HG02571 (cell line): ENCODE measurements around the gene PCNX4.

Source experiments
- ATAC-seq: cut with Tn5 transposase; IDR thresholded peaks from one replicate; pipeline ENCODE4 v1.9.1; 2021; ENCODE audit warnings: mild to moderate bottlenecking, moderate library complexity; ENCODE audit not compliant: unreplicated experiment

The PCNX4 gene

DNA sequence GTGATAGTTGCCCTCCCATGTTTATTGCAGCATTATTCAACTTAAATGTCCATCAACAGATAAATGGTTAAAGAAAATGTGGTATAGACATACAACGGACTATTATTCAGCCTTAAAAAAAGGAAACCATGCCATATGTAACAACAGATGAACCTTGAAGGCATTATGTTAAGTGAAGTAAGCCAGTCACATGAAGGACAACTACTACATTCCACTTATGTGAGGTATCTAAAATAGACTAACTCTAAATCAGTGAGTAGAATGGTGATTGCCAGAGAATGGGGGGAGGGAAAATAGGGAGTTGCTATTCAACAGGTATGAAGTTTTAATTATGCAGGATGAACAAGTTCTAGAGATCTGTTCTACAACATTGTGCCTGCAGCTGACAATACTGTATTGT, 10.1 kb downstream of the PCNX4 start:
- ATAC-seq, result no peak

DNA sequence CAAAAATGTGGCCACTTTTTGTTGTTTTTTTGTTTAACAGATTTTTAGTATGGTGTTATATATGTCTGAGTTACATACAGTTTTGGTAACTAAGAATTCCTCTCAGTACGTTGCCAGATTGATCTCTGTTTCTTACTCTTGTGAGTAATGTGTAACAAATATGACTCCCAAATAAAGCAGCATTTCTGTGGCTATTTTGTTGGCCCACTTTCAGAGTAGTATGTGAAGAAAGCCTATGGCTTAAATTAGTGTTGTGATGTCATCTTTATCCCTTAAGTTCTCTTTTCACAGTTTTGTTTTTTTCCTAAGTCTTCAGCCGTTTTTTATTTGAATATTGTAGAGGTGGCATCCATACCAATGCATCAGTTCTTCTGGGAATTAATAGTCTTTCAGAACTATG, 10.7 kb downstream of the PCNX4 start:
- ATAC-seq, result no peak

DNA sequence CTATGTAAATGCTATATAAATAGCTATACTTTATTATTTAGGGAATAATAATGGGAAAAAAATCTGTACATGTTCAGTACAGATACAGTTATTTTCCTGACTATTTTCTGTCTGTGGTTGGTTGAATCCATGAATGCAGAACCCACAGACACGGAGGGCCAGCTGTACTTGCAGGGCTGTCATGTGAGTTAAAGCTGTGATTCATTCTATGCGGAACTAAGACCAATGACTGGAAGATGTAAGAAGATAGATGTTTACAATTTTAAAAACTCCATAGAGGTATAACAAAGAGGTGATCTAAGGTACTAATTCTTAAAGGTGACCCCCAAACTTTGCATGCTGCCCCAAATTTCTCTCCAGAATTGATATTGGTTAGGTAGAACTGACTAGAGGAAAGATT, 14.6 kb downstream of the PCNX4 start:
- no peak for ATAC-seq

DNA sequence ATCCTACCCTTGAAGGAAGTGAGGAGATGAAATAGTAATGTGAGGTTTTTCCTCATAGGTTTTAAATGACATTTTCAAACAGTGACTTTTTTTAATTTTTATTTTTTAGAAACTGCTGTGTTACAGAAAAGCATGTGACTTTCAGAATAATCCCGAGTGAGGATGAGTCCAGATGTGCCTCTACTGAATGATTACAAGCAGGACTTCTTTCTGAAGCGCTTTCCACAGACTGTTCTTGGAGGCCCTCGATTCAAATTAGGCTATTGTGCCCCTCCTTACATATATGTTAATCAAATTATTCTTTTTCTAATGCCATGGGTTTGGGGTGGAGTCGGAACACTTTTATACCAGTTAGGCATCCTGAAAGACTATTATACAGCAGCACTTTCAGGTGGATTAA, 15.8 kb downstream of the PCNX4 start:
- ATAC-seq, result no peak

DNA sequence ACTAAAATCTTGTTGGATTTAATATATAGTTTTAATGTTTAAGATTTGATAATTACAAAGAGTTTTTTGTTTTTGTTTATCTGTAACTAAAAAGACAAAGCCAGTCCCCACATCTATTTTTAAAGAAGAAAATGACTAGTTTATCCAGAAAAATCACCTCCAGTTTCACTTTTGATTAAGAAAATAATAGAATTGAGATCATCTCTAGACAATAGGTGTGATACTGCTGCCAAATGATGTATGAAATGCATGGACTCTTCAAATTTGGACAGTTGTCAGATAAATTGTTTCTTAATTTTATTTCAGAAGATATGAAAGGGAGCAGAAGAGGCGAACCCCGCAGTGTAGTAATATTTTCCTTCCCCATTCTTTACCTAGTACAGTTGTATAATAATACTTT, 20.0 kb downstream of the PCNX4 start:
- no peak for ATAC-seq

DNA sequence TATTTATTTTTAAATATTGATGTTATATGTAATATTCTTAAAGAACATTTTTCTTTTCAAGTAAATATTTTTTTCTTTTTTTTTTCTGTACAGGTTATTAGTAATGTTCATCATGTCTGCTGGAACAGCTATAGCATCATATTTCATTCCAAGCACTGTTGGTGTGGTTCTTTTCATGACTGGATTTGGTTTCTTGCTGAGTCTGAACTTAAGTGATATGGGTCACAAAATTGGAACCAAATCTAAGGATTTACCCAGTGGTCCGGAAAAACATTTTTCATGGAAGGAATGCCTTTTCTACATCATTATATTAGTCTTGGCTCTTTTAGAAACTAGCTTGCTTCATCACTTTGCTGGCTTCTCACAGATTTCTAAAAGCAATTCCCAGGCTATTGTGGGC, 23.2 kb downstream of the PCNX4 start:
- ATAC-seq, result no peak

DNA sequence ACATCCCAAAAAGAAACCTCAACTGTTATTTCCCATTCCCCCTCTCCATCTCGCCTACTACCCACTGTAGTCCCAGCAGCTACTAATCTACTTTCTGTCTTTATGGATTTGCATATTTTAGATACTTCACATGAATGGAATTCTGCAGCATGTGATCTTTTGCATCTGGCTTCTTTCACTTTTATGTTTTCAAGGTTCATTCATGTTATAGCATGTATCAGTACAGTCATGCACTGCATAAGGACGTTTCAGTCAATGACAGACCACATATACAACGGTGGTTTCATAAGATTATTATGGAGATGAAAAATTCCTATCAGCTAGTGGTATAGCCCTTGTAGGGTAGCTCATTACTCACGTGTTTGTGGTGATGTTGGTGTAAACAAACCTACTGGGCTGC, 24.5 kb downstream of the PCNX4 start:
- ATAC-seq, result no peak

DNA sequence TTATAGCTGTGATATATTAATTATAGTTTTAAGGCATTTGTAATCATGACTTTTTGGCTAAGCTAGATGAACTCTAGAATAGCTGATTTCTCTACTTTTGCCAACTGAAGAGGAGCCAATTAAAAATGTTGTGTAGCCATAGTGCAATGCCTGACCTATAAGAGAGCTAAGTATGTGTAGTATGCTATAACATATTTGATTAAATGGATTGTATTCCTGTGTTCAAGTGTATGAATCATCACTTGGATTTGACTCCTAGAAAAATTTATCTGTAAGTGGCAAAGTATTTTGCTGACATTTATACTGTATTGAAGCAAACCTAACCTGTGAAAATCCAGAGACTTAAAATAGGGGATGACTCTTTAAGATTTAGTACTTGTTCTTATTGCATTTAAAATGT, 34.2 kb downstream of the PCNX4 start:
- ATAC-seq, result no peak

DNA sequence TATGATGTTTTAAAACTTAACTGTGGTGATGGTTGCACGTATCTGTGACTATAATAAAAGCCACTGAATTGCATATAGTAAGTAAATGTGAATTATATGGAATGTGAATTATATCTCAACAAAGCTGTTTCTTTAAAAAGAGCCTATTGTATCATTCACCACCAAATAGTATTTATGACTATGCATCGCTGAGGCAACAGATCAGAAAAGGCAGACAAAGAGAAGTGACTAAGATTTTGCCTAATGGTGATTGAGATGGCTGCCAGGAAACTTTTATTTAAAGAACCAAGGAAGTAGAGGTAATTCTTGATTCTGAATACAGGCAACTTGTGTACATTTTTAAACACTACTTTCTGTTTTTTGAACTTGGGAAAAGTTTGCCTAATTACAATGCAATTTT, 41.8 kb downstream of the PCNX4 start:
- no peak for ATAC-seq

DNA sequence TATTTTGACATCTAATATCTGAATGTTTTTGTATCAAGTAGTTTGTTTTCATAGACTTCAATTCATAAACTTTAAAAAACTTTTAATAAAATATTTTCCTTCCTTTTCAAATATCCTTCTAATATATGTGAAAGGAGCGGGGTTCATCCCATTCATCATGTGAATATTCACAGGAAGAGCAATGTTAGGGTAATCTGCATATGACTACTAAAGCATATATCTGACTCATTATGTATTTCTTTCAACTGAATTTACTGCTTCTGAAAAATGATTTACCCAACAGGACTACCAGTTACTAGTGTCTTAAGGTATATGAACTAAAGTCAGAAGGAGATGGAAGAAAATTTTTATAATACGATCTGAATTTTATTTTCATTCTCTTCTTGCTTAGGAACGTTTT, 43.0 kb downstream of the PCNX4 start:
- ATAC-seq, result no peak

DNA sequence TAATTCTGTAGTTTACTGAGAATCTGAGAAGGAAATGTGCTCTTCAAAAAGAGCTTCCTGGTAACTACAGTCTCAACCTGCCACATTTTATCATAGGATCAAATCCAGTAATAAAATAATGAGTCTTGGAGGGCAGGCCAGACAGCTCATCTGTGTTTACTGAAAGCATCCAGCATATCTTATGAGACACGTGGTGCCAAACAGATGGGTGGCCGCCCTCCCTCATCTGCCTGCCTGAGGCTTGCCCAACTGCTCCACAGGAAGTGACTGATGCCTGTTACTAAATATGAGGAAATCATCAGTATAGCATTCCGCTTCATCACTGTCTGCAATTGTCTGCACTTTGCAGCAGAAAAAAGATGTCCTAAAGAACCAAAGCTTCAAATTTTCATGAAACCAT, 60.0 kb downstream of the PCNX4 start:
- ATAC-seq, result peak; percentile 72

DNA sequence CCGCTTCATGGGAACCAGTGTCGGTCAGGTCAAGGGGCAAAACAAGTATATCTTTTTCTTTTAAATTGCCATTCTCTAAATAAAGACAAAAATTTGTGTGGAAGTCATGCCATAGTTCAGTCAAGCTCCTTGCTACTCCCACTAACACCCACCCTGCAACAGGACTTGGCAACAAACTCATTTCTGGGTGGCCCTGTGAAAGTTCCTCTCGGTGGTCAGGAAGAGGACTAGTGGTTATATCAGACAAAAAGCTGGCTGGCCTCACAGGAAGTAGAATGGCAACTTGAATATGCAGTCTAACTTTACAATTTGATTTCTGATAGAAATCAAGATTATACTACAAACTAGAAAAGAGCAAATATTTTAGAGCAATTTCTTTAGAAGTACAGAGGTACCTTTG, 62.3 kb downstream of the PCNX4 start:
- no peak for ATAC-seq

DNA sequence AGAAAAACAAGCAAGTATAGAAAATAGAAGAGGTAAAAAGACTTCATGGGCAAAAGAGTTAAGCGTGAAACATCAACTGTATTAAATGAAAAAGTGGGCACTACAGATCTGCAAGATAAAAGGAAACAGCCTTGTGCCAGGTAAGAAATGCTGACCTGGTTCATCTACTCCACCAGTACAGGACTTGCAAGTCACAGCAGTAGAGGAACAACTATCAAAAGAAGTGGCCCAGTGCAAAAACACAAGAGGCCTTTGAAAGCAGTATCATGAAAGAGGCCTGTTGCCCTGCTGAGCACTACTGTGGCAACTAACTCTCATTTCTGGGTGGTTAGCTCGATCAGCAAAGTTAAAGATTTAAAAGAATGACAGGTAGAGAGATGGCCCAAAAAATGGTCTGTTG, 62.9 kb downstream of the PCNX4 start:
- no peak for ATAC-seq

DNA sequence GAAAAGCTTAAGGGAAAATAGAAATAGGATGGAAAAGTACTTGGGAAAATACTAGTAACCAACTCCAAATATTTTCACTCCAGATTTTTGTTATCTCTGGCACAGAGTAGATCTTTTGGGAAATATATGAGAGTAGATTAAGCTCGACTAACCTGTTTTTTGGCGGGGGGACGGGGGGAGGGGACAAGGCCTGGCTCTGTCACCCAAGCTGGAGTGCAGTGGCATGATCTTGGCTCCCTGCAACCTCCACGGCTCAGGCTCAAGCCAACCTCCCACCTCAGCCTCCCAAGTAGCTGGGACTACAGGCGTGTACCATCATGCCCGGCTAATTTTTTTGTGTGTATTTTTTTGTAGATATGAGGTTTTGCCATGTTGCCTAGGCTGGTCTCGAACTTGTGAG, 68.7 kb downstream of the PCNX4 start:
- no peak for ATAC-seq

DNA sequence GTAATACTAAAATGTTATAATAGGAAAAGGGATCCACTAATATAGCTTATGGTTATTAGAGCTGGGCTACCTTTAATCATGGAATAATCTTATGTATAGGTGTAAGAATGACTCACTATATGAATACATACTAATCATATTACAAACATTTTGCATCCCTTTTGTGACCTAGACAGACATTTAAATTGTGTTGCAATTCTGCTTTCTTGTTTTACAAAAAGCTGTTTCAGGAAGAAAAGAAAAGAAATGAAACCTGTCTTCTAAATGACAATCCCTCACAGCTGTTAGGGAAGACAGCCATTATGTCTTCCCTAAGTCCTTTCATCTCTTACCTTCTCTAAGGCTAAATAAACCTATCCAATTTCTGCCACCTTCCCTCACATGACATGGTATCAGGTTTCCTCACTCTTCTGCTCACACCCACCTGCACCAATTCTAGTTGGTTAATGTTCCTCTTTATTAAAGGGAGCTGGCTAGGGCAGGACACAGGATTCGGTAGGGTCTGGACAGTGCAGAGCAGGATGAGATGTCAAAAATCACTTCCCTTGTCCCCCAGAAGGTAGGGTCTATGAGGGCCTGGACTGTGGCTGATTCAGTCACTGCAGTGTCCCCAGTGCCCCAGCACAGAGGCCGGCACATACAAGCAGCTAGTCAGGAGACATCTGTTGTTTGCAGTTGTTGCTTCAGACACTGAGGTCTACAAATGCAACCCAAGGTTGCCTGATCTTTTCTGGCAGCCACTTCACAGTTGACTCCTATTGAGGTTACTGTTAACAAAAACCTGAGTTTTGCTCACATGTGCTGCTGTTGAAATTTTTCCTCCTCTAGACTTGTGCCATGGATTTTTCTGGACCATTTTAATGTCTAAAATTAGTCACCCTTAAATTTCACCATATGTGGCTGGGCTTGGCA, 69.7 kb downstream of the PCNX4 start:
- ATAC-seq, result no peak

DNA sequence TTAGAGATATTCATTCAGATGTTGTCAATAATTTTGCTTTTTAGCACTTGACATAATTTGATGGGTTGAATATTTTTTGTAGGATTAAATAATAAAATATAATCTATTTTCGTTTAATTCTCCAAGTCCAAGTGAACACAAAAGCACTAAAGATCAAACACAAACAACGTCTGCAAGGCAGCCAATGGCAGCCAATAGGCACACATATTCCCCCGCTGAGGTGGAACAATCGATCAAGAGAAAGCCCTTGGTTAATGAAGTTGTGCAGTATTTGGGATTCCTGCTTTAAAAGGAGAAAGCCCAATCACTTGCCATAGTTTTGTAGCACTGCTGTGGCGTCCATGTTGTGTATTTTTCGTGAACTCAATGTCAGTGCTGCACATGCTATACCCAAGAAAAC, 72.0 kb downstream of the PCNX4 start:
- ATAC-seq, result no peak

DNA sequence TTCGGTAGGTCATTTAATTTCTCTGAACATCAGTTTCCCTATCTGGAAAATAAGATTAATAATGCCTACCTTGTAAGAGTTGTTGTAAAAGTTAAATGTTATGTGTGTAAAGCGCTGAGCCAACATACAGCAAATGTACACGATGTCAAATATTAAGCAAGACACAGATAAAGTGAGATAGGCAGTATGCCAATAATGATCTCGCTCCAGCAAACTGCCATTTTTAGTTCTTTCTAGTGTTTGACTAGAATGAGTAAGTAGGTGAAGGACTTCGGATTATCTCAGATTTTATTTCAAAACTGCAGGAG, 72.6 kb downstream of the PCNX4 start:
- ATAC-seq, result peak; percentile 2

DNA sequence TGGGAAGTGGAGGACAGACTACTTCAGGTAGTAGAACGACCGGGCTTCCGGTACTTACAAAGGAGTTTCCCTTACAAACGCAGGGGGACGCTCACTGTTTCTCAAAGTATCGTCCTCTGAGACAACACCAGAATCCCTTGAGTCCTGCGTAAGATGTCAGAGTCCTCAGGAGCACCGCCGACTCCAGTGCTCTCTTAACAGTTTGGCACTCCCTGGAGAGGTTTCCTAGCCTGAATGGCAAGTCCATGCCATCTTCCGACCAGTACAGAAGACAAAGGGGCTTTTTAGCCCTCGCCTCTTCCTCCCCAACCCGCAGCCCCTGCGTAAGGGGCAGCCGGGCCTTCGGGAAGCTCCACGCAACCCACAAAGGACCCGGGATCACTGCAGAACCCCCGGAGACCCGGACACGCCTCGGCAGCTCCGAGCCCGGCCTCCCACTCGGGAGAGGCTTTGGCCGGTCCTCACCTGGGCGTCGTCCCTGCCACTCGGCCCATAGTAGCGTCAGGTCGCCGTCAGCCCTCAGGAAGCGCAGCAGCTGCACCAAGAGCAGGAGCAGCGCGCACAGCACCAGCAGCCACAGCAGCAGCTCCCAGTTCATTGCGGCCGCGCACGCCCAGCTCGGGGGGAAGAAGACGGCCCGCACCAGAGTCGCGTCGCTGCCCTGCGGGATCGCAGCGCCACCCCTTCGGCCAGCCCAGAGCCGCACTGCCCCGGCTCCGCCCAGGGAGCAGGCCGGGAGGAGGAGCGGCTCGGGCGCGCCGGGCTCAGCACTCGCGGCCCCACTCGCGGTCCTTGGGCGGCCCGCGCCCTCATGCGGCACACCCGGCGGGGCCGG, 73.2 kb downstream of the PCNX4 start, which contains the start of gene DHRS7:
Gene DHRS7 (minus strand): TSS at position 687 of the 835 bp plus-strand sequence. CDS start 89 bp downstream, at position 598.
- ATAC-seq, result peak; percentile 90

DNA sequence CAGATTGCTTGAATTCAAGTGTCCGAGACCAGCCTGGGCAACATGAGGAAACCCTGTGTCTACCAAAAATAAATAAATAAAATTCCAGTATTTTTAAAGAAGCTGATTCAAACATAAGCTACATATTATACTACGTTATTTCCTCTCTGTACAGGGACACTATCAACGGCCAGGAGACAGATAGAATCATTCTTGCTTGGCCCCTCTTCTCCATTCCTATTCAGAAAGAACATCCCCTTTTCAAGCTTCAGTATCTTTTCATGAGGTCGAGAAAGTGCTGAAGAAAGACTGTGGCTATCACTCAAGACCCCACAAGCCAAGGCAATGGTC, 73.8 kb downstream of the PCNX4 start:
- peak; percentile 2 for ATAC-seq

DNA sequence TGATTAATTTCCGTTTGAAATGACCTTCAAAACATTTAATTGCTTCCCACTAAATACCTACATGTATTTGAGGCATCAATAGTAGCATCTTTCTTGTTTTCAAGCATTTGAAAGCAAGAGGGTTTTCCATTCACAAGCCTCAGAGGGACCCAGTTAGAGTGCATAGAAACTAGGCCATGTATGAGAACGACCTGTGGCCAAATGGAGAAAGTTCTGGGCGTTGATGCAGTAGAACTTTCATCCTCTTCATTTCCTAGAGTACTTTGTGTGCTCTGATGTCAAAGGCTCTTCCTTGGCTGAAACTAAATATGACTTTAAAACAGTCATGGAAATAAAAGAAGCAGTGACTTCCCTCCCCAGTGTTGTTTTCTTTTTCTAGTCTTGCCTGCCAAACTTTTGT, 74.4 kb downstream of the PCNX4 start:
- ATAC-seq, result no peak

DNA sequence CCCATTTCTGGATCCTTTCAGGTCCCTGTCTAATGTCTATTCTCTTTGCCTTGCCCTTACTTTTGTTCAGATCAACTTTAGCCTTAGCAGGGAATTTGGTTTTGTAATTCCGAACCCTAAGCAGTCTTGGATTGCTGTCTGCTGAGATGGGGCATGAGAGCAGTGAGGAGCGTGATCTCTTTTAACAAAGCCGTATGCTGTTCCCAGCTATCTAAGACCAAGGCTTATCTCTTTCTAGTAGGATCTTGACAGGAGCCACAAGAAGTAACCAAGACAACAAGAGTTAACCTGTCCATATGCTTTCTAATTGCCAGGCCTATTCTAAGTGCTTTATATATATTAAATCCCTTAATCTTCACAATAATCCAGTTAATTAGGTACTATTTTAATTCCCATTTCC, 78.0 kb downstream of the PCNX4 start:
- ATAC-seq, result no peak

DNA sequence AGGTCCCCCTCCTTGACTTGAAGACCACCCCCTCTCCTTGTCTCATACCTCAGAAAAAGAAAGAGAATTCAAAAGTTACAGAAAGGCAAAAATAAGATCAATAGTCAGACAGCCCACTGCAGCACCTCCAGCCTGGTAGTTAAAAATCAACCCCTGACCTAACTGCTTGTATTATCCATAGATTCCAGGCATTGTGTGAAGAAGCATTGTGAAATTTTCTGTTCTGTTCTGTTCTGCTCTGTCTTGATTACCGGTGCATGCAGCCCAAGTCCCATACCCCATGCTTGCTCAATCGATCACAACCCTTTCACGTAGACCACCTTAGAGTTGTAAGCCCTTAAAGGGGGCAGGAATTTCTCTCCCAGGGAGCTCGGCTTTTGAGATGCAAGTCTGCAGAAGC, 79.2 kb downstream of the PCNX4 start:
- ATAC-seq, result no peak
